GM12801 (cell line): ENCODE measurements around the gene CERKL.

Experiments
- TF ChIP-seq, protein P1 (sequence below): IDR thresholded peaks from one replicate; pipeline ENCODE4 v1.5.1; 2011; ENCODE audit warnings: control low read depth; ENCODE audit not compliant: insufficient read length; ENCODE audit errors: extremely low read depth

CERKL gene

DNA sequence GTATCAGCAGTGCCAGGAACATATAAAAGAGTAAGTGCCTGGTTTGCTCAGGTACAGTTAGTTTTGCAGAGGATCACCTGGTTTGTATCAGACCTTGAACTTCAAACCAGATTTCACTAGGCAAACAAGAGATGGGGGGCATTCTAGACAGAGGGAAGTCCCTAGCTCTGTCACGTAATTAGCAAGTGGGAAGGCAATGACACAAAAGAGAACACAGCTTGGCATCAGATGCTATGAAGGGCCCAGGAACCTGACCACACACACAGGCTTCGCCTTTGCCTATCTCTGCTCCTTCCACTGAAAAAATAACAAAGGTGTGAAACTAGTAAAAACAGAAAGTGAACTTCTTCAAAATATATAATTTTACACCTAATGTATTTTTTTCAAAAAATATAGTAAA, 62.6 kb downstream of the CERKL start:
- TF ChIP-seq, protein P1, sequence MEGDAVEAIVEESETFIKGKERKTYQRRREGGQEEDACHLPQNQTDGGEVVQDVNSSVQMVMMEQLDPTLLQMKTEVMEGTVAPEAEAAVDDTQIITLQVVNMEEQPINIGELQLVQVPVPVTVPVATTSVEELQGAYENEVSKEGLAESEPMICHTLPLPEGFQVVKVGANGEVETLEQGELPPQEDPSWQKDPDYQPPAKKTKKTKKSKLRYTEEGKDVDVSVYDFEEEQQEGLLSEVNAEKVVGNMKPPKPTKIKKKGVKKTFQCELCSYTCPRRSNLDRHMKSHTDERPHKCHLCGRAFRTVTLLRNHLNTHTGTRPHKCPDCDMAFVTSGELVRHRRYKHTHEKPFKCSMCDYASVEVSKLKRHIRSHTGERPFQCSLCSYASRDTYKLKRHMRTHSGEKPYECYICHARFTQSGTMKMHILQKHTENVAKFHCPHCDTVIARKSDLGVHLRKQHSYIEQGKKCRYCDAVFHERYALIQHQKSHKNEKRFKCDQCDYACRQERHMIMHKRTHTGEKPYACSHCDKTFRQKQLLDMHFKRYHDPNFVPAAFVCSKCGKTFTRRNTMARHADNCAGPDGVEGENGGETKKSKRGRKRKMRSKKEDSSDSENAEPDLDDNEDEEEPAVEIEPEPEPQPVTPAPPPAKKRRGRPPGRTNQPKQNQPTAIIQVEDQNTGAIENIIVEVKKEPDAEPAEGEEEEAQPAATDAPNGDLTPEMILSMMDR: no peak

DNA sequence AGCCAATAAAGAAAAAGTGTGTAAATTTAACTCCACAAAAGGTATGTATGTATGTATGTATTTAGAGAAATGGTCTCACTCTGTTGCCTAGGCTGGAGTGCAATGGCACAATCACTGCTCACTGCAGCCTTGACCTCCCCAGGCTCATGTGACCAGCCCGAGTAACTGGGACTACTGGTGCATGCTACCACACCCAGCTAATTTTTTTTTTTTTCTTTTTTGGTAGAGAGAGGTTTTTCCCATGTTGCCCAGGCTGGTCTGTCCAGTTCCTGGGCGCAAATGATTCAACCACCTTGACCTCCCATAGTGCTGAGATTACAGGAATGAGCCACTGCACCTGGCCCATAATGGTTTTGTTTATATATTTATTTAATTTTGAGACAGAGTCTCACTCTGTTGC, 67.1 kb downstream of the CERKL start:
- TF ChIP-seq, protein P1: no peak

DNA sequence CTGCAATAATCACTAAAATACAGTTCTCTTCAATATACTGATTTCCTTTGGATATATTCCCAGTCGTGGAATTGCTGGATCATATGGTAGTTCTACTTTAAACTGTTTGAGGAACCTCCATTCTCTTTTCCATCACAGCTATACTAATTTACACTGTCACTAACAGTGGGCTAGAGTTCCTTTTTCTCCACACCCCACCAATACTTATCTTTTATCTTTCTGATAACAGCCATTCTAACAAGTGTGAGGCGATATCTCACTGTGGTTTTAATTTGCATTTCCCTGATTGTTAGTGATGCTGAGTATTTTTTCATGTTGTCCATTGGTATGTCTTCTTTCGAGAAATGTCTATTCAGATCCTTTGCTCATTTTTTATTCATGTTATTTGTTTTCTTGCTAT, 68.4 kb downstream of the CERKL start:
- TF ChIP-seq, protein P1: no peak

DNA sequence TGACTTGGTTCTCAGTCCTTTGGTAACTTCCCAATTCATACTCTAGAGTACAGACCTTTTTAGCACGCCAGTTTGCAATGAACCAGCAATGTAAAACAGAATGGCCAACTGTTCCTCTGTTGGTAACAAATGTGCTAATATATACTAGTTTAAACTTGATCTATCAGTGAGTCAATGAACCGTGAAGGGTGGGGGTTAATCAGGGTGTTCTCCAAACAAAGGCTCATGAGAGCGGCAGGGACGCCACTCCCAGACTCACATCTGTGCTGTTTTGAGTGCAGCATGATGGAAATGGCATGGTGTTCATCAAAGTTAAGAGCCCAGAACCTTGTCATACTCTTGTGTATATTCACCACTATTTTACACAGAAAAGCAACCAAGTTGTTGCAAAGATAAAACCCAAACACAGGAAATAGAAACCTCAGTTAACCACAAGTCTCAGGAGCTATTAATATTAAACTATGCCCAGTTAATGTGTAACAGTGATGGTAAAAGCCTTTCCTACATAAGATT, 70.3 kb downstream of the CERKL start:
- TF ChIP-seq, protein P1: no peak

DNA sequence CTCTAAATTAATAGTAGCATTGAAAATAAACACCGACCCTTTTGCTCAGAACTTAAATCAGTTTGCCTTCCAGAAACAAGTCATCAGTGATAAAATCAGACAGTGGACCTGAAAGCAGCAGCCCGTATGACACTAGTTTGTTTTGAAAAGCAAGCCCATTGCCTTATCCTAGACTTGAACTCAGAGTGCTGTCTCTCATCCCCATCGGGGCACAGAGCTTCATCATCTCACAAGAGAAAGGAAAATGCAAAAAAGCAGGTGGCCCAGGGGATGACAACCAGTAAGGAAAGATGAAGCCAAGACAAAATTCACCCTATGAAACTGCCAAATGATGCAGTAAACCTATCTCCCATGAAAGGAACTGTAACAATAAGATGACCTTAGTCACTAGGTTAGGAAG, 71.2 kb downstream of the CERKL start:
- TF ChIP-seq, protein P1: no peak

DNA sequence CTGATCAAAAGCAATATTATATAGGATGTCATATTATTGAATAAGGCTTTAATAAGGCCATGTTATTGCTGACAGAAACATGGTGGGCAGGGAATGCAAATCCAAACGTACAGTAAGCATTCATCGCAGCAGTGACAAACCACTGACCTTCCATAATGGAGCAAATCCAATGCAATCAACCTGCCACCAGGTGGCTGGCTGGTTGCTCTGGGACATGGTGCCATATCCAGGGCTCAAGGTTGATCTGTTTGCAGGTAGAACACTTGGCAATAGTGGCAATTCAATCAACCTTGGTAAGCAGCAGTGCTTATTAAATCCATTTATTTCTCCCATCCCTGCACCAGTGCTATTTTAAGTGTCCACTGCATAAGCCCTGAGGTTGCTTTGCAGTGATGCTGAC, 75.4 kb downstream of the CERKL start:
- TF ChIP-seq, protein P1: no peak

DNA sequence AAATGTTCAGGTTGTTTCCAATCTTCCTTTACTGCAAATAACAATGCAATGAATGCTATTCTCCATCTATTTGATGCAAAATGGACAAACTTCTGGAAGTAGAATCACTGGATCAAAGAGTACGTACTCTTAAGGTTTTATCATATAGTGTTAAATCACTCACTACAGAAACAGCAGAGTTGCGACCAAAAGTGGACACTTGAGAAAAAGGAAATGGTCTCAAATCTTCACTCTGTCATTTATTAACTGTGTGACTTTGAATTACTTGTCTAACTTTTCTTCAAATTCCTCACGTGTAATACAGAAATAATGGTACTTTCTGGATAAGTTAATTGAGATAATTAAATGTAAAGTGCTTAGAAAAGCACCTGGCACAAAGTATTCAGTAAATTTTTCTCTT, 78.1 kb downstream of the CERKL start:
- TF ChIP-seq, protein P1: no peak

DNA sequence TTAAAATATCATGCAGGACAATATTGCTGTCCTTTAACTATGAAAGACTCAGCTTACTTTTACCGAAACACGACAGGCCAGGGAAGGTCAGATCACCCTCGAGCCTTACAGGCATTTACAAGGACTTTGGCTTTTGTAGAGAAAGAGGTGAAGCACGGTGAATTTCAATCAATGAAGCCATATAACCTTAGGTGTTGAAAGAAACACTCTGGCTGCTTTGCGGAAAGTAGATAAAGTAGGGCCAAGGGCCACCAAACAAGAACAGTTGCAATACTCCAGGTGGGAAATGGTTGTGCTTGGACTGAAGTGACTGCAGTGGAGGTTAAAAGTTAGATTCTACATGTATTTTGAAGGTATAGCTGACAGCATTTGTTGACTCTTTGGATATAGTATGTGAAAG, 80.5 kb downstream of the CERKL start:
- TF ChIP-seq, protein P1: no peak
